Heart left ventricle (tissue), 16 donors: ENCODE data around the gene SELENOW. TPM values are rescaled to one million over a fixed set of nuclear protein-coding genes. Genes with fewer than 3 reads are reported as not detected.
"Not testable (repeated sequence)": the region's sequence is repeated elsewhere in the genome, so short reads cannot be mapped to it uniquely, and the experiment has no call there.

Experiments used
- ATAC-seq, 4 donors: fragments of 200-7000 bp; cut with Tn5 transposase; one replicate each; pipeline ENCODE4 v1.9.1; 2020 to 2022; ENCODE audit warnings: moderate library complexity in 4 of 4, mild to moderate bottlenecking in 3 of 4, moderate number of reproducible peaks in 1 of 4
- DNase-seq, 5 donors: peaks; one replicate each; pipeline ENCODE4 v3.0.0-alpha.2; 2020
- H3K27ac ChIP-seq, 12 donors: fragments of 200-600 bp; sonication (generic) in 4 of 12; one replicate each; pipeline versions ENCODE4 v1.5.0 to v1.8.0; 2016 to 2022; ENCODE audit warnings: mild to moderate bottlenecking in 2 of 12
- H3K27me3 ChIP-seq, 9 donors: fragments of 200-600 bp; sonication (generic) in 2 of 9; one replicate each; pipeline versions ENCODE4 v1.5.1 to v1.8.0; 2016 to 2022; ENCODE audit warnings: mild to moderate bottlenecking in 3 of 9
- H3K36me3 ChIP-seq, 9 donors: fragments of 200-600 bp; sonication (generic) in 2 of 9; one replicate each; pipeline versions ENCODE4 v1.5.0 to v1.8.0; 2018 to 2022; ENCODE audit warnings: mild to moderate bottlenecking in 2 of 9
- H3K4me1 ChIP-seq, 12 donors: fragments of 200-600 bp; sonication (generic) in 4 of 12; one replicate each; pipeline versions ENCODE4 v1.5.0 to v1.8.0; 2016 to 2022; ENCODE audit warnings: mild to moderate bottlenecking in 3 of 12
- H3K4me3 ChIP-seq, 12 donors: fragments of 200-600 bp; sonication (generic) in 4 of 12; one replicate each; pipeline versions ENCODE4 v1.5.0 to v1.8.0; 2017 to 2022; ENCODE audit warnings: mild to moderate bottlenecking in 9 of 12, moderate library complexity in 4 of 12
- H3K9me3 ChIP-seq, 12 donors: fragments of 200-600 bp; sonication (generic) in 4 of 12; one replicate each; pipeline versions ENCODE4 v1.5.0 to v1.8.0; 2016 to 2022; ENCODE audit warnings: mild to moderate bottlenecking in 1 of 12
- POLR2A ChIP-seq, 2 donors: fragments of 450-650 bp; IDR thresholded peaks; one replicate each; pipeline ENCODE4 v1.6.1; 2017; ENCODE audit warnings: antibody characterized with exemption in 2 of 2, mild to moderate bottlenecking in 2 of 2, moderate library complexity in 2 of 2
- WGBS, 4 donors: extraction: QIAGEN DNeasy Blood & Tissue Kit in 2 of 4; methylation state at CpG; one replicate each; pipeline versions ENCODE4 v1.1.5 to v1.1.7; 2013 to 2018; 5-methylcytosine and 5-hydroxymethylcytosine counted together
- intact Hi-C, 10 donors: fragments of 100-400 bp; cut with DNase I; formaldehyde crosslinking; loops; one replicate each; pipeline versions ENCODE4 v1.11.1 to v1.14.2; 2022
- polyA plus RNA-seq, 2 donors: library from polyadenylated mRNA; stranded (reverse); fragments of 200-250 nt; gene quantifications; one replicate each; pipeline ENCODE4 v1.2.3, GENCODE V29; 2013
- total RNA-seq, 9 donors: library from RNA; depleted of rRNA in 2 of 9; stranded (reverse); fragments of >200 nt in 2 of 9; fragmentation: NEBNext Ultra II Directional in 3 of 9; extraction: Animal tissue kit (Norgen Biotek cat#: 25700) in 3 of 9; gene quantifications; one replicate each; pipeline versions ENCODE4 v1.1.0 to v1.2.4, GENCODE V29; 2016 to 2023
- TF ChIP-seq, protein P1 (sequence below), 12 donors: fragments of 200-600 bp; sonication (generic) in 4 of 12; IDR thresholded peaks; one replicate each; pipeline versions ENCODE4 v1.5.0 to v1.8.0; 2018 to 2022; ENCODE audit warnings: antibody characterized with exemption in 12 of 12, mild to moderate bottlenecking in 5 of 12
- donor health status: ischemic (EF 13 %, LVEDD 7.1; RV severe dilation, severe dysfunction).
- donor health status: healthy with polysubstance abuse.
- donor health status: DM: no; HTN: yes; CAD: no.
- donor health status: DM: no; HTN: no; CAD: no.
- donor health status: ischemic (EF 25% LVEDD 6.9; RV normal size, moderate dysfunction).
- donor health status: ischemic (EF 25% LVEDD 5.7; RV mildly dilated, moderate dysfunction).
- donor health status: healthy.
- donor health status: DM: yes; HTN: yes; CAD: no.
- donor health status: ischemic (EF 35%, LVEDD 5.7; RV mildly dilated, moderate dysfunction).
- donor health status: nonischemic (EF 11% LVEDD 7.7; RV severe dilation, severe dysfunction).
- donor health status: DM: yes; HTN: yes; CAD: no.
- donor health status: PGD.
- donor health status: ischemic (EF 29% LVEDD 5.4; RV normal size, mild dysfunction).
- donor health status: nonischemic (EF 23%, LVEDD 6.1; RV moderate dilation, normal function).

The SELENOW gene
- total and polyA plus RNA-seq, 11 donors = 647 to 2,748 (median 1,081) TPM

DNA sequence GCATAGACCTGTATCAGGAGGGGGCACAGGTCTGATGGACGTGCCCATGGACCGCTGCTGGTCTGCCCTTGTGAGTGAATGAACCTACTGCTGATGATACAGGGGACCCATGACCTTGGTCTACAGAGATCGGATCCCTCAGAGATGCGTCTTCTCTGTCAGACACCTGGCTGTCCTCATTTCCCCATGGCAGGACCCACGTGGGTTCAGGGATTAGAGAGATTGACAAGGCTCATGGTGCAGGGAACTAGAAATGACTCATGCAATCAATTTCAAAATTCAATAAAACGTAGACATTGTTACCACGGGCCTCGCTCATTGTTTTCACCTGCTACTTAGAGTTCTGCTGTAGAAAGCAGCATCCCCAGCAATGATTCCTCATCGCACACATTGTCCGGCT lies 26.8 kb downstream of the SELENOW start:
- intact Hi-C loops = no loop called here
- TF ChIP-seq, protein P1, sequence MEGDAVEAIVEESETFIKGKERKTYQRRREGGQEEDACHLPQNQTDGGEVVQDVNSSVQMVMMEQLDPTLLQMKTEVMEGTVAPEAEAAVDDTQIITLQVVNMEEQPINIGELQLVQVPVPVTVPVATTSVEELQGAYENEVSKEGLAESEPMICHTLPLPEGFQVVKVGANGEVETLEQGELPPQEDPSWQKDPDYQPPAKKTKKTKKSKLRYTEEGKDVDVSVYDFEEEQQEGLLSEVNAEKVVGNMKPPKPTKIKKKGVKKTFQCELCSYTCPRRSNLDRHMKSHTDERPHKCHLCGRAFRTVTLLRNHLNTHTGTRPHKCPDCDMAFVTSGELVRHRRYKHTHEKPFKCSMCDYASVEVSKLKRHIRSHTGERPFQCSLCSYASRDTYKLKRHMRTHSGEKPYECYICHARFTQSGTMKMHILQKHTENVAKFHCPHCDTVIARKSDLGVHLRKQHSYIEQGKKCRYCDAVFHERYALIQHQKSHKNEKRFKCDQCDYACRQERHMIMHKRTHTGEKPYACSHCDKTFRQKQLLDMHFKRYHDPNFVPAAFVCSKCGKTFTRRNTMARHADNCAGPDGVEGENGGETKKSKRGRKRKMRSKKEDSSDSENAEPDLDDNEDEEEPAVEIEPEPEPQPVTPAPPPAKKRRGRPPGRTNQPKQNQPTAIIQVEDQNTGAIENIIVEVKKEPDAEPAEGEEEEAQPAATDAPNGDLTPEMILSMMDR (IDR thresholded peaks at IDR 0.05) = no peak
- TF ChIP-seq POLR2A (IDR thresholded peaks at IDR 0.05) = no peak
- no peak overlapping the region for H3K4me3 ChIP-seq
- no peaks in the 10 kb centered on the region for H3K36me3 ChIP-seq
- no peak overlapping the region for H3K27ac ChIP-seq
- H3K9me3 ChIP-seq = peaks cover 0 to 8% (median 0%) of the 10 kb centered on the region in 12 donors
- no peaks in the 10 kb centered on the region for H3K4me1 ChIP-seq
- no peak for DNase-seq
- no peak for ATAC-seq
- no peaks in the 10 kb centered on the region for H3K27me3 ChIP-seq
- 84 to 89% (median 86%) methylated on average over 10 of the region's 10 CpGs for WGBS, 4 donors

DNA sequence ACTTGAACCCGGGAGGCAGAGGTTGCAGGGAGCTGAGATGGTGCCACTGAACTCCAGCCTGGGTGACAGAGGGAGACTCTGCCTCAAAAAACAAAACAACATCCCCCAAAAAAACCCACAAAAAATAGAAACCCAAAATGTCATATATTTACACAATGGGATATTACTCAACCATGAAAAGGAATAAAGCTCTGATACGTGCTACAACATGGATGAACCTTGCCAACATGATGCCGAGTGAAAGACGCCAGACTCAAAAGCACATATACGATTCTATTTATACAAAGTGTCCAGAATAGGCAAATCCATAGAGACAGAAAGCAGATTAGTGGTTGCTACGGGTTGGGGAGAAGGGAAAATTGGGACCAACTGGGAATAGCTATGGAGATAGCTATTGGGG lies 27.9 kb downstream of the SELENOW start:
- intact Hi-C loops = no loop called here
- no peaks in the 10 kb centered on the region for H3K36me3 ChIP-seq
- ATAC-seq (no peak), DNase-seq (no peak)
- peaks cover 0 to 2% (median 0%) of the 10 kb centered on the region in 12 donors for H3K9me3 ChIP-seq
- no peak overlapping the region for H3K4me3 ChIP-seq
- TF ChIP-seq, protein P1 (IDR thresholded peaks at IDR 0.05) = no peak
- TF ChIP-seq POLR2A (IDR thresholded peaks at IDR 0.05) = no peak
- H3K27me3 ChIP-seq = no peaks in the 10 kb centered on the region
- no peaks in the 10 kb centered on the region for H3K4me1 ChIP-seq
- 73 to 82% (median 79%) methylated on average over 6 of the region's 6 CpGs for WGBS, 4 donors
- H3K27ac ChIP-seq = no peak overlapping the region

DNA sequence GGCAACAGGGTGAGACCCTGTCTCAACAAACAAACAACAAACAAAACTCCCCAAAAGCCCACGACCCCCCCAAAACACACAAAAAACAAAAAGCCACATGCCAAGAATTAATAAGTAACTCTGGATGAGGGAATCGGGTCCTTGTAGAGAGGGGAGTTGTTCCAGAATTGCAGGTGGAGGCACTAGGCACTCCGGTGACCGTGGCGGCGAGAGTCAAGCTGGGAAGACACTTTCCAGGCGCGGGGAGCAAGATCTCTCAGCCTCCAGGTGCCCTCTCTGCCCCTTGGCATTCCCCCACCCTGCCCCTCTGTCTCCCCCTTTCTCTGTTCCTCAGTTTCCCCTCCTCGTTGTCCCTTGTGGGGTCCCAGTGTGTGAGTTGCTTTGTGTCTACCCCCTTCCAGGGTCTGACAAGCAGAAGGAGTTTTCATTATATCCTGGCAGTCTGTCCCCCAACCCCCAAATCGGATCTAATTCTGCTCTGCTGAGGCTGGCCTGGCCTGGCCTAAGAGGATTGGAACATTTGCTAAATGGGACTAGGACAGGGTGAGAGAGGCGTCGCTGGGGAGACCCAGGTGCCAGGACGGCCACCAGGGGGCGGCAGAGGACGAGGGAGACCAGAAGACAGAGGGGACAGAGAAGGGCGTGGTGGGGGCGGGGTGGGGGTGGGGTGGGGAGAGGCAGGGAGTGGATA lies 34.9 kb downstream of the SELENOW start:
- no peaks in the 10 kb centered on the region for H3K4me1 ChIP-seq
- H3K9me3 ChIP-seq = no peaks in the 10 kb centered on the region
- ATAC-seq (peak; percentile 32 to 80 (median 62)), DNase-seq (peak; percentile 54 to 88 (median 69))
- no peaks in the 10 kb centered on the region for H3K36me3 ChIP-seq
- WGBS, 4 donors = 36 to 63% (median 42%) methylated on average over 10 to 17 of the region's 17 CpGs
- TF ChIP-seq, protein P1 (IDR thresholded peaks at IDR 0.05) = peak; percentile 40 to 61 (median 54)
- TF ChIP-seq POLR2A (IDR thresholded peaks at IDR 0.05) = no peak
- no peak overlapping the region for H3K4me3 ChIP-seq
- H3K27me3 ChIP-seq = peaks cover 0 to 13% (median 0%) of the 10 kb centered on the region in 9 donors
- H3K27ac ChIP-seq = no peak overlapping the region
- intact Hi-C loops = loop anchor here in 1 of 10 donors (5.0 kb wide), 1 partner anchor 49 kb away; no protein-coding TSS in a partner anchor

DNA sequence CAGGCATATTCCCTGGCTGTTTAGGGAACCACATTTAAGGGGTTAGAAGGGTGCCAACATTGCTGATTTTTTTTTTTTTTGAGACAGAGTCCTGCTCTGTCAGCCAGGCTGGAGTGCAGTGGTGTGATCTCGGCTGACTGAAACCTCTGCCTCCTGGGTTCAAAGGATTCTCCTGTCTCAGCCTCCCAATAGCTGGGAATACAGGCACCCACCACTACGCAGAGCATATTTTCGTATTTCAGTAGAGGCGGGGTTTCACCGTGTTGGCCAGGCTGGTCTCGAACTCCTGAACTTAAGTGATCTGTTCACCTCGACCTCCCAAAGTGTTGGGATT lies 35.5 kb downstream of the SELENOW start:
- Histone ChIP-seq H3K4me3 (no peak overlapping the region), H3K4me1 (no peaks in the 10 kb centered on the region), H3K27me3 (peaks cover 0 to 17% (median 0%) of the 10 kb centered on the region in 9 donors), H3K27ac (no peak overlapping the region), H3K36me3 (no peaks in the 10 kb centered on the region), H3K9me3 (no peaks in the 10 kb centered on the region)
- ATAC-seq (no peak), DNase-seq (no peak)
- TF ChIP-seq, protein P1 (IDR thresholded peaks at IDR 0.05) = peak in 2 of 12 donors; percentile 0 to 2
- no peak for TF ChIP-seq POLR2A (IDR thresholded peaks at IDR 0.05)
- intact Hi-C loops = loop anchor here in 1 of 10 donors (5.0 kb wide), 1 partner anchor 48 kb away; no protein-coding TSS in a partner anchor
- 56 to 62% (median 59%) methylated on average over 4 to 7 of the region's 7 CpGs for WGBS, 4 donors

DNA sequence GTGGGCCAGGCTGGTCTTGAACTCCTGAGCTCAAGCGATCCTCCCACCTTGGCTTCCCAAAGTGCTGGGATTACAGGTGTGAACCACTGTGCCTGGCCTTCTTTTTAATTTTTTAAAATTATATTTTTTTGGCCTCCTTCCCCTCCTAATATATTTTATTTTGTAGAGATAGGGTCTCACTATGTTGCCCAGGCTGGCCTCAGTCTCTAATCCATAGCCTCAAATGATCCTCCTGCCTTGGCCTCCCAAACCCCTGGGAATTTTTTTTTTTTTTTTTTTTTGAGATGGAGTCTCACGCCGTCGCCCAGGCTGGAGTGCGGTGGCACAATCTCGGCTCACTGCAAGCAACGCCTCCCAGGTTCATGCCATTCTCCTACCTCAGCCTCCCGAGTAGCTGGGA lies 37.8 kb downstream of the SELENOW start:
- H3K9me3 ChIP-seq, H3K27ac ChIP-seq, intact Hi-C loops, H3K4me1 ChIP-seq, H3K36me3 ChIP-seq, DNase-seq, ATAC-seq, H3K4me3 ChIP-seq: not testable (repeated sequence)
- WGBS, 4 donors = 87 to 94% (median 92%) methylated on average over 8 of the region's 8 CpGs
- H3K27me3 ChIP-seq = peaks cover 0 to 39% (median 10%) of the 10 kb centered on the region in 9 donors

DNA sequence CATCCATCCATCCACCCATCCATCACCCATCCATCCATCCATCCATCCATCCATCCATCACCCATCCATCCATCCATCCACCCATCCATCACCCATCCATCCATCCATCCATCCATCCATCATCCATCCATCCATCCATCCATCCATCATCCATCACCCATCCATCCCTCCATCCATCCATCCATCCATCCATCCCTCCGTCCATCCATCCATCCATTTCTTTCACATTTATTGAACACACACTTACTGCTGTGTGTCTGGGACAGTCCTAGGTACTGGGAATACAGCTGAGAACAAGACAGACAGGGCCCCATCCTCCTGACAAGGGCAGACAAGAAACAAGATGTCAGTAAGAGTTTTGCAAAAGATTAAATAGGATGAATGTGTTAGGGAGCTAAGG lies 39.7 kb downstream of the SELENOW start:
- DNase-seq, H3K9me3 ChIP-seq, H3K4me1 ChIP-seq, H3K36me3 ChIP-seq, H3K27ac ChIP-seq, H3K4me3 ChIP-seq, ATAC-seq, intact Hi-C loops: not testable (repeated sequence)
- WGBS, 4 donors = 86 to 96% (median 93%) methylated on average over 1 of the region's 1 CpG
- H3K27me3 ChIP-seq = peaks cover 0 to 46% (median 10%) of the 10 kb centered on the region in 9 donors
